Measurements from ENCODE around the gene RNF26. TPM values are rescaled to one million over a fixed set of nuclear protein-coding genes. Genes with fewer than 3 reads are reported as not detected.

RNF26 gene
- total and polyA plus RNA-seq, 2 of the 13 experiments (the other 11 are each of a cell fraction or from before 2014, with no cell fraction given): 11.9 to 26.3 TPM

DNA sequence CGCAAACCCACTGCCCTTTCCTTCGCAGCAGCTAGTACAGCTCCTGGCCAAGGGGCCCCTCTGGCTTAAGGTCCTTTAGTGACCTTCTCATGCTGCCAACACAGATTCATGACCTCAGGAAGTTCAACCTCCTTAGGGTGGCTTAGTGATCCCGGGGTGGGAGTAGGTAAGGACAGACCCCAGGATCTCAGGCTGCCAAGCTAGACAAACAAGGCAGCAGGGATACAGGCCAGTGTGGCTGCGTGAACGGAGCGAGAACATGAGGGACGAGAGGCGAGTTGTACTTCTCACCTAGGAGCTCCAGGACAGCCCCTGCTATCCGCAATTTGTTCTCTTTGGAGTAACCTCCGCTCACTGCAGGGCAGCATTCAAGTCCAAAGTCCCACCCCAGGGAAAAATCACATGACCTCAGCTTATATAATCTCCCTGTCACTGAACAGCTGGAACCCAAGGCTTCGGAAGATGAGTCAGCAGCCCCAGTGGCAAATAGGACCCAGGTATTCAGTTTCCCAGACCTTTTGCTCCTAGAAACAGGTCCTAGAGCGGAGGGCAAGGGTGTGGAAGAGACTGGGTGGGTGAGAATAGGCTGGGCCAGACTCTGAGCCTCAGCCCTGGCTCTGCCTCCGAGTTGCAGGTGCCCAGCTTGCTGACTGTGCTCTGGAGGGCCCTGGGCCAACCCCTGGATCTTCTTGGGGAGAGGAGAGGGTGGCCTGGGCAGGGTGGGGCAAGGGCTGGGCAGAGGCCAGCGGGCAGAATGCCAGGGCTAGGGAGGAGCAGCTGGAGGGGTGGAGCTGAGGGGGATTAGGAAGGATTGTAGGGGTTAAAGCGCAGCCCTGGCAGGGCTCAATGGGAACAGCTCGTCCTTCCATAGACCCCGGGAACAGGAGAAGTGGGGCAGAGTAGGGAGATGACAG lies 34.1 kb downstream of the RNF26 start (continued):
- TF ChIP-seq THYN1 (CRISPR knock-in tag; IDR thresholded peaks at IDR 0.05; ENCODE audit: borderline replicate concordance, low read depth) (no peak), ZNF432 (CRISPR knock-in tag; IDR thresholded peaks at IDR 0.05; ENCODE audit: borderline replicate concordance) (no peak), CEBPG (CRISPR knock-in tag; IDR thresholded peaks at IDR 0.05) (no peak; the same call in 1 of the 2 replicates), HOXA7 (CRISPR knock-in tag; IDR thresholded peaks at IDR 0.05) (no peak), KLF13 (CRISPR knock-in tag; IDR thresholded peaks at IDR 0.05) (no peak), FOXA1 (IDR thresholded peaks at IDR 0.05) (no peak), FOXA1 (CRISPR knock-in tag; IDR thresholded peaks at IDR 0.05) (no peak), RAD51 (IDR thresholded peaks at IDR 0.05; ENCODE audit: borderline replicate concordance) (no peak; the same call in 1 of the 2 replicates), ERF (CRISPR knock-in tag; IDR thresholded peaks at IDR 0.05) (0 out of 2 replicates have a peak, but pooled peaks have one; percentile 14), MAFF (IDR thresholded peaks at IDR 0.05; ENCODE audit: low read depth, low read length) (peak; percentile 90), MXD4 (CRISPR knock-in tag; IDR thresholded peaks at IDR 0.05) (peak; percentile 42; the same call in 1 of the 2 replicates), GATAD1 (CRISPR knock-in tag; IDR thresholded peaks at IDR 0.05) (peak; percentile 65), ZSCAN12 (CRISPR knock-in tag; IDR thresholded peaks at IDR 0.05) (no peak; the same call in 1 of the 2 replicates), CENPT (CRISPR knock-in tag; IDR thresholded peaks at IDR 0.05; ENCODE audit: low read depth) (no peak), ZNF101 (CRISPR knock-in tag; IDR thresholded peaks at IDR 0.05; ENCODE audit: borderline replicate concordance, low read depth) (no peak), CHD4 (IDR thresholded peaks at IDR 0.05; ENCODE audit: borderline replicate concordance, low read length) (no peak)
- TF ChIP-seq, protein P1, sequence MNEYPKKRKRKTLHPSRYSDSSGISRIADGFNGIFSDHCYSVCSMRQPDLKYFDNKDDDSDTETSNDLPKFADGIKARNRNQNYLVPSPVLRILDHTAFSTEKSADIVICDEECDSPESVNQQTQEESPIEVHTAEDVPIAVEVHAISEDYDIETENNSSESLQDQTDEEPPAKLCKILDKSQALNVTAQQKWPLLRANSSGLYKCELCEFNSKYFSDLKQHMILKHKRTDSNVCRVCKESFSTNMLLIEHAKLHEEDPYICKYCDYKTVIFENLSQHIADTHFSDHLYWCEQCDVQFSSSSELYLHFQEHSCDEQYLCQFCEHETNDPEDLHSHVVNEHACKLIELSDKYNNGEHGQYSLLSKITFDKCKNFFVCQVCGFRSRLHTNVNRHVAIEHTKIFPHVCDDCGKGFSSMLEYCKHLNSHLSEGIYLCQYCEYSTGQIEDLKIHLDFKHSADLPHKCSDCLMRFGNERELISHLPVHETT (CRISPR knock-in tag; conservative IDR thresholded peaks at IDR 0.05): 0 out of 2 replicates have a peak, but pooled peaks have one; percentile 45
- TF ChIP-seq, protein P2, sequence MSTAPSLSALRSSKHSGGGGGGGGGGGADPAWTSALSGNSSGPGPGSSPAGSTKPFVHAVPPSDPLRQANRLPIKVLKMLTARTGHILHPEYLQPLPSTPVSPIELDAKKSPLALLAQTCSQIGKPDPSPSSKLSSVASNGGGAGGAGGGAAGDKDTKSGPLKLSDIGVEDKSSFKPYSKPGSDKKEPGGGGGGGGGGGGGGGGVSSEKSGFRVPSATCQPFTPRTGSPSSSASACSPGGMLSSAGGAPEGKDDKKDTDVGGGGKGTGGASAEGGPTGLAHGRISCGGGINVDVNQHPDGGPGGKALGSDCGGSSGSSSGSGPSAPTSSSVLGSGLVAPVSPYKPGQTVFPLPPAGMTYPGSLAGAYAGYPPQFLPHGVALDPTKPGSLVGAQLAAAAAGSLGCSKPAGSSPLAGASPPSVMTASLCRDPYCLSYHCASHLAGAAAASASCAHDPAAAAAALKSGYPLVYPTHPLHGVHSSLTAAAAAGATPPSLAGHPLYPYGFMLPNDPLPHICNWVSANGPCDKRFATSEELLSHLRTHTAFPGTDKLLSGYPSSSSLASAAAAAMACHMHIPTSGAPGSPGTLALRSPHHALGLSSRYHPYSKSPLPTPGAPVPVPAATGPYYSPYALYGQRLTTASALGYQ (CRISPR knock-in tag; IDR thresholded peaks at IDR 0.05): peak; percentile 68; the same call in 1 of the 2 replicates
- TF ChIP-seq, protein P3, sequence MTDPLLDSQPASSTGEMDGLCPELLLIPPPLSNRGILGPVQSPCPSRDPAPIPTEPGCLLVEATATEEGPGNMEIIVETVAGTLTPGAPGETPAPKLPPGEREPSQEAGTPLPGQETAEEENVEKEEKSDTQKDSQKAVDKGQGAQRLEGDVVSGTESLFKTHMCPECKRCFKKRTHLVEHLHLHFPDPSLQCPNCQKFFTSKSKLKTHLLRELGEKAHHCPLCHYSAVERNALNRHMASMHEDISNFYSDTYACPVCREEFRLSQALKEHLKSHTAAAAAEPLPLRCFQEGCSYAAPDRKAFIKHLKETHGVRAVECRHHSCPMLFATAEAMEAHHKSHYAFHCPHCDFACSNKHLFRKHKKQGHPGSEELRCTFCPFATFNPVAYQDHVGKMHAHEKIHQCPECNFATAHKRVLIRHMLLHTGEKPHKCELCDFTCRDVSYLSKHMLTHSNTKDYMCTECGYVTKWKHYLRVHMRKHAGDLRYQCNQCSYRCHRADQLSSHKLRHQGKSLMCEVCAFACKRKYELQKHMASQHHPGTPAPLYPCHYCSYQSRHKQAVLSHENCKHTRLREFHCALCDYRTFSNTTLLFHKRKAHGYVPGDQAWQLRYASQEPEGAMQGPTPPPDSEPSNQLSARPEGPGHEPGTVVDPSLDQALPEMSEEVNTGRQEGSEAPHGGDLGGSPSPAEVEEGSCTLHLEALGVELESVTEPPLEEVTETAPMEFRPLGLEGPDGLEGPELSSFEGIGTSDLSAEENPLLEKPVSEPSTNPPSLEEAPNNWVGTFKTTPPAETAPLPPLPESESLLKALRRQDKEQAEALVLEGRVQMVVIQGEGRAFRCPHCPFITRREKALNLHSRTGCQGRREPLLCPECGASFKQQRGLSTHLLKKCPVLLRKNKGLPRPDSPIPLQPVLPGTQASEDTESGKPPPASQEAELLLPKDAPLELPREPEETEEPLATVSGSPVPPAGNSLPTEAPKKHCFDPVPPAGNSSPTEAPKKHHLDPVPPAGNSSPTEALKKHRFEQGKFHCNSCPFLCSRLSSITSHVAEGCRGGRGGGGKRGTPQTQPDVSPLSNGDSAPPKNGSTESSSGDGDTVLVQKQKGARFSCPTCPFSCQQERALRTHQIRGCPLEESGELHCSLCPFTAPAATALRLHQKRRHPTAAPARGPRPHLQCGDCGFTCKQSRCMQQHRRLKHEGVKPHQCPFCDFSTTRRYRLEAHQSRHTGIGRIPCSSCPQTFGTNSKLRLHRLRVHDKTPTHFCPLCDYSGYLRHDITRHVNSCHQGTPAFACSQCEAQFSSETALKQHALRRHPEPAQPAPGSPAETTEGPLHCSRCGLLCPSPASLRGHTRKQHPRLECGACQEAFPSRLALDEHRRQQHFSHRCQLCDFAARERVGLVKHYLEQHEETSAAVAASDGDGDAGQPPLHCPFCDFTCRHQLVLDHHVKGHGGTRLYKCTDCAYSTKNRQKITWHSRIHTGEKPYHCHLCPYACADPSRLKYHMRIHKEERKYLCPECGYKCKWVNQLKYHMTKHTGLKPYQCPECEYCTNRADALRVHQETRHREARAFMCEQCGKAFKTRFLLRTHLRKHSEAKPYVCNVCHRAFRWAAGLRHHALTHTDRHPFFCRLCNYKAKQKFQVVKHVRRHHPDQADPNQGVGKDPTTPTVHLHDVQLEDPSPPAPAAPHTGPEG (CRISPR knock-in tag; IDR thresholded peaks at IDR 0.05): peak; percentile 75; the same call in 1 of the 2 replicates
- TF ChIP-seq, protein P4, sequence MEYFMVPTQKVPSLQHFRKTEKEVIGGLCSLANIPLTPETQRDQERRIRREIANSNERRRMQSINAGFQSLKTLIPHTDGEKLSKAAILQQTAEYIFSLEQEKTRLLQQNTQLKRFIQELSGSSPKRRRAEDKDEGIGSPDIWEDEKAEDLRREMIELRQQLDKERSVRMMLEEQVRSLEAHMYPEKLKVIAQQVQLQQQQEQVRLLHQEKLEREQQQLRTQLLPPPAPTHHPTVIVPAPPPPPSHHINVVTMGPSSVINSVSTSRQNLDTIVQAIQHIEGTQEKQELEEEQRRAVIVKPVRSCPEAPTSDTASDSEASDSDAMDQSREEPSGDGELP (IDR thresholded peaks at IDR 0.05; ENCODE audit: borderline replicate concordance, low read depth): peak; percentile 99
